Naive thymus-derived CD4-positive, alpha-beta T cell (primary cell): ENCODE measurements around the gene CALD1. TPM values are rescaled to one million over a fixed set of nuclear protein-coding genes. Genes with fewer than 3 reads are reported as not detected.

Experiments
- ATAC-seq: fragments of 150-1000 bp; cut with Tn5 transposase; 2 replicates; pipeline ENCODE4 v1.10.0; 2021; ENCODE audit warnings: mild to moderate bottlenecking, moderate library complexity
- CTCF ChIA-PET: fragments of 350-600 bp; sonication (Branson Sonifier 250); formaldehyde crosslinking; loops from one replicate; lab custom pipeline; 2021; ENCODE audit warnings: antibody characterized with exemption; lab: Charles Lee
- POLR2A ChIA-PET: fragments of 350-600 bp; sonication (Branson Sonifier 250); formaldehyde crosslinking; loops from one replicate; lab custom pipeline; 2021; ENCODE audit warnings: antibody characterized with exemption, inconsistent platforms; lab: Charles Lee
- DNase-seq, 9 donors: peaks; one replicate each; pipeline versions ENCODE4 v3.0.0 to v3.0.0-alpha.2; 2020 to 2022; ENCODE audit warnings: mixed read lengths in 1 of 9
- H3K27ac ChIP-seq: one replicate; pipeline ENCODE4 v1.7.0; 2013; ENCODE audit warnings: mild to moderate bottlenecking, low read depth, low read length, moderate library complexity
- H3K27me3 ChIP-seq, 2 donors: one replicate each; pipeline ENCODE4 v1.7.0; 2013; ENCODE audit warnings: low read length in 2 of 2, mild to moderate bottlenecking in 2 of 2, moderate library complexity in 2 of 2; ENCODE audit not compliant: control insufficient read depth in 2 of 2, insufficient read depth in 2 of 2
- H3K36me3 ChIP-seq, 3 experiments: 1 replicate in 2 of 3; 2 replicates in 1 of 3; pipeline ENCODE4 v1.7.0; 2013; ENCODE audit warnings: low read length in 3 of 3, mild to moderate bottlenecking in 3 of 3, moderate library complexity in 1 of 3; ENCODE audit not compliant: insufficient read depth in 3 of 3, control insufficient read depth in 2 of 3
- H3K4me1 ChIP-seq, 2 donors: one replicate each; pipeline ENCODE4 v1.7.0; 2013; ENCODE audit warnings: low read length in 2 of 2, mild to moderate bottlenecking in 2 of 2, moderate library complexity in 1 of 2; ENCODE audit not compliant: control insufficient read depth in 2 of 2, insufficient read depth in 2 of 2
- H3K4me3 ChIP-seq: 2 replicates; pipeline ENCODE4 v1.7.0; 2013; ENCODE audit warnings: mild to moderate bottlenecking, low read length
- H3K9me3 ChIP-seq, 3 experiments: 1 replicate in 2 of 3; 2 replicates in 1 of 3; pipeline ENCODE4 v1.7.0; 2013; ENCODE audit warnings: low read length in 3 of 3; ENCODE audit not compliant: control insufficient read depth in 2 of 3
- H3K27ac Mint-ChIP-seq, 9 donors: one replicate each; pipeline ENCODE4 v1.8.0; 2020 to 2022; ENCODE audit warnings: mixed read lengths in 9 of 9, mild to moderate bottlenecking in 8 of 9, moderate library complexity in 5 of 9, inconsistent platforms in 2 of 9
- H3K27me3 Mint-ChIP-seq, 5 donors: one replicate each; pipeline ENCODE4 v1.8.0; 2021 to 2022; ENCODE audit warnings: mixed read lengths in 5 of 5, mild to moderate bottlenecking in 1 of 5
- H3K36me3 Mint-ChIP-seq, 5 donors: one replicate each; pipeline ENCODE4 v1.8.0; 2020 to 2022; ENCODE audit warnings: mixed read lengths in 5 of 5, mild to moderate bottlenecking in 3 of 5, inconsistent platforms in 1 of 5
- H3K4me1 Mint-ChIP-seq, 7 donors: one replicate each; pipeline ENCODE4 v1.8.0; 2020 to 2022; ENCODE audit warnings: mixed read lengths in 7 of 7, mild to moderate bottlenecking in 3 of 7, inconsistent platforms in 1 of 7
- H3K4me3 Mint-ChIP-seq, 10 donors: one replicate each; pipeline ENCODE4 v1.8.0; 2020 to 2022; ENCODE audit warnings: mild to moderate bottlenecking in 10 of 10, mixed read lengths in 10 of 10, moderate library complexity in 6 of 10, inconsistent platforms in 2 of 10
- H3K9me3 Mint-ChIP-seq, 11 donors: one replicate each; pipeline ENCODE4 v1.8.0; 2020 to 2022; ENCODE audit warnings: mixed read lengths in 11 of 11, mild to moderate bottlenecking in 4 of 11, inconsistent platforms in 1 of 11, moderate library complexity in 1 of 11
- intact Hi-C, 2 donors: fragments of 100-400 bp; cut with micrococcal nuclease; formaldehyde crosslinking; loops; one replicate each; pipeline ENCODE4 v1.15.1; 2023
- polyA plus RNA-seq, 2 donors: library from polyadenylated mRNA; unstranded; fragments of 300-500 nt; fragmentation: Illumina TruSeq; gene quantifications; one replicate each; pipeline ENCODE4 v1.2.3, GENCODE V29; 2021
- total RNA-seq, 6 experiments: library from RNA in 5 of 6; stranded (reverse) in 5 of 6; gene quantifications; 1 replicate in 5 of 6; 2 replicates in 1 of 6; pipeline ENCODE4 v1.2.3 and lab custom pipeline; 2021 to 2026

The CALD1 gene
- total and polyA plus RNA-seq, 7 experiments from 2014 or later, result 0.27 to 2.0 (median 0.37) TPM; not detected in 1

DNA sequence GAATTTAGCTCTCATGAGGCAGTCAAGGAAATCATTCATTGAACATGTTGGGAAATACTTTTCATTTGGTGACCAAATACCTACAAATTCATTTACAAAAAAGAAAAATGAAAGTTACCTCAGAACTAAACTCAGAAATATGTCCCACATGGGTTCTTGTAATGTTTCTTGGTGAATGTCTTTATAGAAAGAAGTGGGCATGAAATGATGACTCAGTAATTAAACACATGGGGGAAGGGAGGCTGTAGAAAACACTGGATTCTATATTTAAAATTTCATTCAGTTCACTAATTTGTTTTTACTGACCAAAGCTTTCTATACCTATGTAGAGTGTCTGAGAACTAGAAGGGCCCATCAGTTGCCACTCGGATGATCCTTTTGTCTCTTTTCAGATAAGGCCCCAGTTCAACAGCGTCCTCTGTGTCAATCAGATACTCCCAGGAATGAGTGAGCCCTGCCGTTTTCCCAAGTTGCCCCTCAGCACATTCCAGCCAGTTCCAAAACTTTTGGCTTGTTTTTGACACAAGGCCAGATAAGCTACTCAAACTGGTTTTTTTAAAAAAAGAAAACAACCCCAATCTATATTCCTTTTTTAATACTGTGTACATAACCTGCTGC is 157.6 kb downstream of the CALD1 start:
- no peaks in the 10 kb centered on the region for H3K27me3 ChIP-seq
- Mint-ChIP-seq H3K36me3 (peaks cover 0 to 1% (median 0%) of the 10 kb centered on the region in 5 donors), H3K27ac (no peak overlapping the region), H3K4me3 (no peak overlapping the region), H3K4me1 (peaks cover 7 to 15% (median 14%) of the 10 kb centered on the region in 7 donors), H3K9me3 (peaks cover 0 to 3% (median 0%) of the 10 kb centered on the region in 11 donors), H3K27me3 (peaks cover 0 to 4% (median 0%) of the 10 kb centered on the region in 5 donors)
- no peak overlapping the region for H3K27ac ChIP-seq
- CTCF ChIA-PET, result interaction anchor here (0.6 kb wide), 1 partner anchor 424 kb away, joined by 3 read pairs; no protein-coding TSS in a partner anchor
- no peaks in the 10 kb centered on the region for H3K36me3 ChIP-seq
- no peak overlapping the region for H3K4me3 ChIP-seq
- no peaks in the 10 kb centered on the region for H3K4me1 ChIP-seq
- ATAC-seq (no peak), DNase-seq (no peak)
- intact Hi-C loops, result no loop called here
- POLR2A ChIA-PET, result interaction anchor here (0.6 kb wide), 1 partner anchor 107 kb away, joined by 8 read pairs; no protein-coding TSS in a partner anchor
- H3K9me3 ChIP-seq, result no peaks in the 10 kb centered on the region

DNA sequence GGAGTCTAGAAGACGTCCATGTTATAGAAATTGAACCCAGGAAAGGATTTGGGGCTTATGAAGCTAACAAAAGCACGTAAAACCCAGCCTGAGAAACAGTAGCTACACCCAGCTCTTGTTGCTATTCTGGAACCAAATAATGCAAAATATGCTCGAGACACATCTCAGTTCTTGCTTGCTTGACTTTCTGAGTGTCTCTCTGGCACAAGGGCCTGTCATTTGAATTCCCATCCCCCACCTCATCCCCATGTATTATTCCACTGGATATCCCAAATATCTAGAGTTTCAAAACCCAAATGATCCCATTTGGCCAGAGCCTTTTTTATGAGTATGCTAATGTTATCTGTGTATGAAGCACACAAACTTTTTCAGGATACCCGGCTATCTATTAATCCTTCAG is 158.7 kb downstream of the CALD1 start:
- intact Hi-C loops, result no loop called here
- Histone ChIP-seq H3K4me3 (no peak overlapping the region), H3K27ac (no peak overlapping the region), H3K27me3 (no peaks in the 10 kb centered on the region), H3K4me1 (no peaks in the 10 kb centered on the region), H3K36me3 (no peaks in the 10 kb centered on the region), H3K9me3 (no peaks in the 10 kb centered on the region)
- peaks cover 0 to 4% (median 0%) of the 10 kb centered on the region in 5 donors for H3K27me3 Mint-ChIP-seq
- ATAC-seq (no peak), DNase-seq (no peak)
- no peak overlapping the region for H3K27ac Mint-ChIP-seq
- H3K4me1 Mint-ChIP-seq, result peaks cover 4 to 10% (median 8%) of the 10 kb centered on the region in 7 donors
- no peak overlapping the region for H3K4me3 Mint-ChIP-seq
- ChIA-PET POLR2A (no interaction called here), CTCF (interaction anchor here (0.6 kb wide), 1 partner anchor 305 kb away, joined by 4 read pairs; no protein-coding TSS in a partner anchor)
- H3K9me3 Mint-ChIP-seq, result peaks cover 0 to 2% (median 0%) of the 10 kb centered on the region in 11 donors
- no peaks in the 10 kb centered on the region for H3K36me3 Mint-ChIP-seq

DNA sequence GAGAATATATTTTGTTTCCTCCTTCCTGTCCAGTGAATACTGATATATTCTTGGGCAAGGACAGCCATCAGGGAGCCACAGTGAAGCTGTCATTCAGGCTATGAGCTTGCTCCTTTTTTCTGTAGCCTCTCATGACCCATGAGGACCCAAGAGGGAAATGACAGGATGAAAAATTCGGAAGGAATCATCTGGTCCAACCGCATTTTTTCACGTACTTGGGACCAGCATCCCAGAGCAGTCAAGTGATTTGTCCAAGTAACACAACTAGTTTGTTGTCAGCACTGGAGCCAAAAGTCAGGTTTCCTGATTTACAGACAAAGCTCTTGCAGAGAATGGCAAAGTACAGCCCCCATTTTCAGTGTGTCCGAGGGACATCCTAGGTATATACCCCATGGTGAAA is 159.7 kb downstream of the CALD1 start:
- intact Hi-C loops, result no loop called here
- Histone ChIP-seq H3K36me3 (no peaks in the 10 kb centered on the region), H3K27me3 (no peaks in the 10 kb centered on the region), H3K4me1 (no peaks in the 10 kb centered on the region), H3K4me3 (no peak overlapping the region), H3K9me3 (no peaks in the 10 kb centered on the region), H3K27ac (no peak overlapping the region)
- ChIA-PET CTCF (no interaction called here), POLR2A (no interaction called here)
- DNase-seq, result no peak
- Mint-ChIP-seq H3K9me3 (no peaks in the 10 kb centered on the region), H3K36me3 (no peaks in the 10 kb centered on the region), H3K4me1 (peaks cover 0 to 4% (median 0%) of the 10 kb centered on the region in 7 donors), H3K27me3 (peaks cover 0 to 4% (median 0%) of the 10 kb centered on the region in 5 donors), H3K27ac (no peak overlapping the region), H3K4me3 (no peak overlapping the region)
- ATAC-seq, result no peak

DNA sequence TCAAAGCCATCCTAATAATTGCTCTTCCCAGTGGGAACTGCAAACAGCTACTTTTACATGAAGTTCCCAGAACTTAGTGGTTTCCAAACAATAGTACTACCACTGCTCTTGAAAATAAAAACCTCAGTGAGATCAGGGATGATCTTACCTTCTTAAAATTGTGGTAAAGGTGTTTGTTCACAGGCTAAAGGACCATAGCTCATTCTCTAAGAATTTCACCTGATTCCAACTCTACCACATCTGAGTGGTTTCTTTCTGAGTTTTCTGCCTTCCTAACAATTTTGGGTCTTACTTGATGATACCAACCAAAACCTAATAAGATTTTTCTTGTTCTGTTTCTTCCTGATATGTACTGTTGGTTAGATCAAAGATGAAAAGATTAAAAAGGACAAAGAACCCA is 161.3 kb downstream of the CALD1 start:
- Histone ChIP-seq H3K9me3 (no peaks in the 10 kb centered on the region), H3K36me3 (no peaks in the 10 kb centered on the region), H3K27ac (no peak overlapping the region), H3K4me1 (peaks cover 0 to 5% of the 10 kb centered on the region in 2 donors), H3K4me3 (no peak overlapping the region), H3K27me3 (no peaks in the 10 kb centered on the region)
- H3K36me3 Mint-ChIP-seq, result no peaks in the 10 kb centered on the region
- H3K4me1 Mint-ChIP-seq, result peaks cover under 1 to 13% (median 6%) of the 10 kb centered on the region in 7 donors
- ATAC-seq (no peak), DNase-seq (no peak)
- POLR2A ChIA-PET, result interaction anchor here (0.7 to 1.3 kb wide), 2 partner anchors 67 to 307 kb away, joined by 3 read pairs; no protein-coding TSS in a partner anchor
- H3K27me3 Mint-ChIP-seq, result peaks cover 0 to 4% (median 0%) of the 10 kb centered on the region in 5 donors
- no peak overlapping the region for H3K4me3 Mint-ChIP-seq
- H3K27ac Mint-ChIP-seq, result peak overlapping the region in 1 of 9 donors; percentile 3
- CTCF ChIA-PET, result interaction anchor here (4.2 kb wide), 1 partner anchor 308 kb away, joined by 23 read pairs; no protein-coding TSS in a partner anchor
- no peaks in the 10 kb centered on the region for H3K9me3 Mint-ChIP-seq
- intact Hi-C loops, result no loop called here

DNA sequence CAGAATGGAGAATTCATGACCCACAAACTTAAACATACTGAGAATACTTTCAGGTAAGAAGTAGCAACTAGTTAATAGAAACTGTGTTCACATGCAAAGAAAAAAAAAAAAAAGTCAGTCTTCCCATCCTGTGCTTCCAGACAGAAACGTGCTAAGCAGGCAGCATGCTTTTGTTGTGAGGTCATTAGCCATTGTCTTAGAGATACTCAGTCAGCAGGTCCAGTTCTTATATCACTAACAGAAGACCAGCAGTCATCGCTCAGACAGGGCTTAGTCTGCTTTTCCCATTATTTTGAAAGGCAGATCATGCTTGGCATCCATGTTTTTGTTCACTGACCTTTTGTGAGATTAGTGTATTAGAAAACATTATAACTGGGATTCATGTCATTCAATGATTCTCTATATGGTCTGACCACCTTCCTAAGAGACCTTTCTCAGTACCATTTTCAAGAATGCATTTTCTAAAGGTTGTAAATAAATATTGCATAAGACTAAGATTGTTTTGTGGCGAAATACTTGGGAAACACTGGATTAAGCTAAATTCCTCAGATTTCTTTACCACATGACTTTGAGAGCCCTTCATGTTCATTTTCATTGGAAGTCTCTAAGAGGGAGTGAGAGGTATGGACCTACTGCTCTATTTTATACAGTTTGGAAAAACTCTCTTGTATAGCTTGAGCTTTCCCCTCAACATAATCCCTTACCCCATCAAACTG is 161.9 kb downstream of the CALD1 start:
- no peak for DNase-seq
- H3K4me1 ChIP-seq, result peaks cover 0 to 11% of the 10 kb centered on the region in 2 donors
- Mint-ChIP-seq H3K9me3 (no peaks in the 10 kb centered on the region), H3K27me3 (peaks cover 0 to 4% (median 0%) of the 10 kb centered on the region in 5 donors), H3K36me3 (no peaks in the 10 kb centered on the region), H3K4me1 (peaks cover 3 to 20% (median 12%) of the 10 kb centered on the region in 7 donors), H3K27ac (peak overlapping the region in 1 of 9 donors; percentile 3), H3K4me3 (no peak overlapping the region)
- H3K9me3 ChIP-seq, result no peaks in the 10 kb centered on the region
- H3K27ac ChIP-seq, result no peak overlapping the region
- no peak overlapping the region for H3K4me3 ChIP-seq
- POLR2A ChIA-PET, result interaction anchor here (0.8 to 1.3 kb wide), 2 partner anchors 266 to 307 kb away, joined by 3 read pairs; no protein-coding TSS in a partner anchor
- CTCF ChIA-PET, result interaction anchor here (0.6 to 4.2 kb wide), 2 partner anchors 284 to 308 kb away, joined by 4 to 23 read pairs; no protein-coding TSS in a partner anchor
- no peaks in the 10 kb centered on the region for H3K36me3 ChIP-seq
- ATAC-seq, result no peak
- no peaks in the 10 kb centered on the region for H3K27me3 ChIP-seq
- intact Hi-C loops, result no loop called here

DNA sequence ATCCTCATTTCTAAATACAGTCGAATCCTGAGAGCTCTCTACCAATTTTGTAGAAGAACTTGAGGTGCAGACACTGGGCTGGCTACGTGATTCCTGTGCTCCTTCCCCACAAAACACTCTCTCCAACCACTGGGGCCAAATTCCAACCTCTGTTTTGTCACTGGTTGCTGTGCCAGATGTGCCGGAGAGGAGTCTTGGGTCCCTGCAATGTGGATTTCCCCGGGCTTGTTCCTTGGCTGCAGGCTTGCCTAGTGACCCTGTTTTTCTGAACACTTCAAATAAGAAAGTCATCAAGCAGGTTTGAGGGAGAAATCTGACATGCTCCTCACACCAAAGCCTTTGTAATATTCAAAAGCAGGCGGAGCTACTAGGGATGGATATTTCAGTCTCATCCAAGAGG is 162.5 kb downstream of the CALD1 start:
- intact Hi-C loops, result no loop called here
- no peak overlapping the region for H3K4me3 ChIP-seq
- H3K36me3 Mint-ChIP-seq, result no peaks in the 10 kb centered on the region
- DNase-seq (no peak), ATAC-seq (no peak)
- H3K4me3 Mint-ChIP-seq, result no peak overlapping the region
- no peaks in the 10 kb centered on the region for H3K27me3 ChIP-seq
- no peak overlapping the region for H3K27ac ChIP-seq
- no peaks in the 10 kb centered on the region for H3K36me3 ChIP-seq
- peaks cover 0 to 4% (median 0%) of the 10 kb centered on the region in 5 donors for H3K27me3 Mint-ChIP-seq
- H3K27ac Mint-ChIP-seq, result no peak overlapping the region
- ChIA-PET CTCF (interaction anchor here (4.2 kb wide), 1 partner anchor 309 kb away, joined by 23 read pairs; no protein-coding TSS in a partner anchor), POLR2A (interaction anchor here (0.8 to 1.3 kb wide), 2 partner anchors 266 to 308 kb away, joined by 3 read pairs; no protein-coding TSS in a partner anchor)
- H3K9me3 ChIP-seq, result no peaks in the 10 kb centered on the region
- H3K4me1 Mint-ChIP-seq, result peaks cover 7 to 26% (median 18%) of the 10 kb centered on the region in 7 donors
- peaks cover 0 to 13% of the 10 kb centered on the region in 2 donors for H3K4me1 ChIP-seq
- no peaks in the 10 kb centered on the region for H3K9me3 Mint-ChIP-seq
